ENCODE results near the gene GCAT. TPM values are rescaled to one million over a fixed set of nuclear protein-coding genes. Genes with fewer than 3 reads are reported as not detected.

GCAT gene
- total and polyA plus RNA-seq, 2 of the 13 experiments (the other 11 are each of a cell fraction or from before 2014, with no cell fraction given): 28.0 to 50.3 TPM

GRCh38 chr22:37811867-37812266 is 4.1 kb downstream of the GCAT start (continued):
- TF ChIP-seq ZNF770 (CRISPR knock-in tag; IDR thresholded peaks at IDR 0.05) (peak; percentile 43; the same call in 1 of the 2 replicates), ZNF101 (CRISPR knock-in tag; IDR thresholded peaks at IDR 0.05; ENCODE audit: borderline replicate concordance, low read depth) (no peak)

DNA sequence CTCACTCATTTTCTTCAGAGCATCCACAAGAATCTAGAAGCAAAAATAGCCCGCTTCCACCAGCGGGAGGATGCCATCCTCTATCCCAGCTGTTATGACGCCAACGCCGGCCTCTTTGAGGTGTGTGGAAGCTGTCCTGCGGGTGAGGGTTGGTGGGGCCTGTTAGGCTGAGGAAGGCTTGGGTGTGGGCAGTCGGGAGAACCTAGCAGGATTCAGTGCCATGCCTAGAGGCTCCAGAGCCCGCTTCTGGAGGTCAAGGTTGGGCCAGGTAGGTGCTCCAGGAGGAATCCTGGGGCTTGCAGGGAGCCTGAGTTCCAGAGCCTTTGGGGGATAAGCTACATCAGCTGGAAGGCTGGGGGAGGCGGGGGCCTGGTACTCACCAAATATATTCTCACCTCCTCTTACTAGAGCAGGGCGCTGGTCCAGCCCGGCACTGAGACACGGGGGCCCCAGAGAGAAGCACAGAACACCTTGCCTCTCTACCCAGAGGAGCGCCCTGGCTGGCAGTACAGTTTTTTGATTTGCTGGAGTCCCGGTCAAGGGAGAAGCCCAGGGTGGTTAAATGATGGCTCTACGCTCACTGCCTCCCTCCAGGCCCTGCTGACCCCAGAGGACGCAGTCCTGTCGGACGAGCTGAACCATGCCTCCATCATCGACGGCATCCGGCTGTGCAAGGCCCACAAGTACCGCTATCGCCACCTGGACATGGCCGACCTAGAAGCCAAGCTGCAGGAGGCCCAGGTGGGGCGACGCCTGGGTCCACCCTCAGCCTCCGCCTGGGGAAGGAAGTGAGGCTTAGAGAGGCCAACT is 5.3 kb downstream of the GCAT start:
- WGBS (ENCODE audit: low lambda C conversion rate): 95% methylated on average over 27 of the region's 27 CpGs
- ATAC-seq: no peak
- TF ChIP-seq THAP11 (CRISPR knock-in tag; IDR thresholded peaks at IDR 0.05) (no peak), HMG20B (CRISPR knock-in tag; conservative IDR thresholded peaks at IDR 0.05) (no peak), NFYC (CRISPR knock-in tag; IDR thresholded peaks at IDR 0.05) (no peak), NONO (IDR thresholded peaks at IDR 0.05) (no peak), NONO (CRISPR knock-in tag; conservative IDR thresholded peaks at IDR 0.05) (no peak), ZNF142 (CRISPR knock-in tag; IDR thresholded peaks at IDR 0.05) (no peak), ZNF354B (CRISPR knock-in tag; IDR thresholded peaks at IDR 0.05) (no peak), KDM5B (CRISPR knock-in tag; IDR thresholded peaks at IDR 0.05; ENCODE audit: borderline replicate concordance) (no peak), DNMT1 (CRISPR knock-in tag; IDR thresholded peaks at IDR 0.05) (no peak), ZNF768 (CRISPR knock-in tag; IDR thresholded peaks at IDR 0.05) (no peak), ATAD3A (CRISPR knock-in tag; IDR thresholded peaks at IDR 0.05) (no peak), NFE2 (CRISPR knock-in tag; IDR thresholded peaks at IDR 0.05) (no peak)
- TF ChIP-seq, protein P1, sequence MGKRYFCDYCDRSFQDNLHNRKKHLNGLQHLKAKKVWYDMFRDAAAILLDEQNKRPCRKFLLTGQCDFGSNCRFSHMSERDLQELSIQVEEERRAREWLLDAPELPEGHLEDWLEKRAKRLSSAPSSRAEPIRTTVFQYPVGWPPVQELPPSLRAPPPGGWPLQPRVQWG (CRISPR knock-in tag; IDR thresholded peaks at IDR 0.05; ENCODE audit: borderline replicate concordance, low read depth): no peak

More for the DNA sequence above, 5.3 kb downstream of the GCAT start:
- Histone ChIP-seq H3K27me3 (ENCODE audit: control insufficient read depth in 1 of 2, insufficient read depth in 2 of 2, low read length in 2 of 2) (no peaks in the 10 kb centered on the region), H3K9ac (ENCODE audit: insufficient read depth, low read depth, low read length) (no peak overlapping the region), H3K36me3 (replicated peaks in 1 of 2; ENCODE audit: control insufficient read depth in 1 of 2, insufficient read depth in 2 of 2, low read length in 2 of 2) (peaks cover 8 to 18% of the 10 kb centered on the region in 2 experiments; a peak in 4 of 5 replicates), H3K79me2 (ENCODE audit: insufficient read depth, low read length) (peaks cover 4% of the 10 kb centered on the region), H3K4me2 (ENCODE audit: low read depth, low read length) (no peak overlapping the region), H3K4me1 (ENCODE audit: insufficient read depth, low read length) (peaks cover 31% of the 10 kb centered on the region), H4K20me1 (ENCODE audit: insufficient read depth, low read length) (peaks cover 15% of the 10 kb centered on the region; the same call in 1 of the 2 replicates), H2AFZ (ENCODE audit: low read length) (no peak overlapping the region), H3K9me3 (ENCODE audit: low read length) (no peaks in the 10 kb centered on the region), H3K4me3 (replicated peaks in 1 of 3; ENCODE audit: insufficient read depth in 1 of 3, low read depth in 2 of 3, low read length in 3 of 3) (no peak overlapping the region), H3K27ac (ENCODE audit: extremely low read length, insufficient read depth, low read length) (no peak overlapping the region)
- DNase-seq (ENCODE audit: low spot score): no peak
- CTCF ChIA-PET (ENCODE audit: low intra/inter-chr PET ratio, low total read pairs): no interaction called here
- BruUV-seq (replicated peaks): no TSS peak
- FAIRE-seq: no peak
- POLR2A ChIA-PET: interaction anchor here (0.9 to 1.1 kb wide), 2 partner anchors 29 to 51 kb away, joined by 3 to 6 read pairs; no protein-coding TSS in a partner anchor
- intact Hi-C loops (cut with micrococcal nuclease; ENCODE audit: unreplicated experiment): no loop called here
- in situ Hi-C loops (cut with HindIII; ENCODE audit: extremely low pct_ligation_motif_present, low pct_unique_long_range_greater_than_20kb): loop anchor here (10.0 kb wide), 1 partner anchor 122 kb away; no protein-coding TSS in a partner anchor
